Activated naive CD8-positive, alpha-beta T cell (primary cell): ENCODE measurements around the gene QRSL1.

Experiments used
- H3K27ac Mint-ChIP-seq: one replicate; pipeline ENCODE4 v1.8.0; 2021; ENCODE audit warnings: mixed read lengths
- H3K27me3 Mint-ChIP-seq: one replicate; pipeline ENCODE4 v1.8.0; 2021; ENCODE audit warnings: mixed read lengths
- H3K36me3 Mint-ChIP-seq: one replicate; pipeline ENCODE4 v1.8.0; 2021; ENCODE audit warnings: mixed read lengths
- H3K4me1 Mint-ChIP-seq: one replicate; pipeline ENCODE4 v1.8.0; 2021; ENCODE audit warnings: low read depth, mixed read lengths
- H3K4me3 Mint-ChIP-seq: one replicate; pipeline ENCODE4 v1.8.0; 2021; ENCODE audit warnings: mild to moderate bottlenecking, mixed read lengths
- H3K9me3 Mint-ChIP-seq: one replicate; pipeline ENCODE4 v1.8.0; 2021; ENCODE audit warnings: low read depth, mixed read lengths

The QRSL1 gene

GRCh38 chr6:106716966-106717365 lies 87.6 kb downstream of the QRSL1 start:
- Mint-ChIP-seq H3K4me3 (no peak overlapping the region), H3K27ac (no peak overlapping the region), H3K27me3 (peaks cover 11% of the 10 kb centered on the region), H3K36me3 (no peaks in the 10 kb centered on the region), H3K9me3 (no peaks in the 10 kb centered on the region), H3K4me1 (no peaks in the 10 kb centered on the region)
